H1 (cell line): ENCODE results near the gene LRRC55. TPM values are rescaled to one million over a fixed set of nuclear protein-coding genes. Genes with fewer than 3 reads are reported as not detected.

Experiments
- CTCF ChIA-PET: fragments of 300-600 bp; sonication (Branson Sonifier 250); formaldehyde crosslinking; loops from one replicate; lab custom pipeline; 2021; ENCODE audit not compliant: partially characterized antibody; lab: Charles Lee
- POLR2A ChIA-PET: fragments of 300-600 bp; sonication (Branson Sonifier 250); formaldehyde crosslinking; loops from one replicate; lab custom pipeline; 2021; ENCODE audit warnings: inconsistent platforms; ENCODE audit not compliant: partially characterized antibody; lab: Charles Lee
- DNase-seq, 2 experiments: peaks; one replicate each; pipeline versions ENCODE4 v3.0.0 to v3.0.0-alpha.2; 2010 to 2022; ENCODE audit warnings: low spot score in 2 of 2, low read depth in 1 of 2, mixed read lengths in 1 of 2
- FAIRE-seq: peaks from 2 replicates; lab custom pipeline; 2011; peaks lifted over from hg19 to GRCh38; lab: Jason Lieb, UNC
- H2AFZ ChIP-seq: 2 replicates; pipeline ENCODE4 v1.8.1; 2012; ENCODE audit warnings: low read length, inconsistent platforms
- H2AK5ac ChIP-seq: 2 replicates; pipeline ENCODE4 v1.6.1; 2013; ENCODE audit warnings: low read depth, low read length
- H2BK120ac ChIP-seq: replicated peaks from 2 replicates; pipeline ENCODE3; 2013; ENCODE audit warnings: low read depth, low read length, inconsistent platforms
- H2BK12ac ChIP-seq: 2 replicates; pipeline ENCODE4 v1.6.1; 2013; ENCODE audit warnings: low read depth, low read length
- H2BK15ac ChIP-seq: 2 replicates; pipeline ENCODE4 v1.6.1; 2013; ENCODE audit warnings: low read length
- H2BK20ac ChIP-seq: 2 replicates; pipeline ENCODE4 v1.6.1; 2013; ENCODE audit warnings: low read length
- H2BK5ac ChIP-seq: 2 replicates; pipeline ENCODE4 v1.6.1; 2013; ENCODE audit warnings: low read depth, low read length
- H3K14ac ChIP-seq: 2 replicates; pipeline ENCODE4 v1.6.1; 2013; ENCODE audit warnings: inconsistent platforms; ENCODE audit not compliant: insufficient read length
- H3K18ac ChIP-seq: 2 replicates; pipeline ENCODE4 v1.6.1; 2013; ENCODE audit warnings: low read length; ENCODE audit errors: extremely low read depth
- H3K23ac ChIP-seq: 2 replicates; pipeline ENCODE4 v1.6.1; 2013; ENCODE audit warnings: inconsistent platforms; ENCODE audit not compliant: insufficient read length
- H3K23me2 ChIP-seq: 2 replicates; pipeline ENCODE4 v1.6.1; 2013; ENCODE audit warnings: low read depth, low read length
- H3K27ac ChIP-seq: 2 replicates; pipeline ENCODE4 v1.6.1; 2011; ENCODE audit warnings: low read depth, low read length, inconsistent platforms
- H3K27me3 ChIP-seq, 4 experiments: replicated peaks in 1 of 4; 1 replicate in 1 of 4; 2 replicates in 3 of 4; pipeline versions ENCODE4 v1.6.1 to v1.8.1; 2011 to 2013; ENCODE audit warnings: low read length in 3 of 4, mild to moderate bottlenecking in 3 of 4, inconsistent platforms in 2 of 4, mixed read lengths in 2 of 4, moderate library complexity in 1 of 4; ENCODE audit not compliant: control insufficient read depth in 3 of 4, insufficient read depth in 3 of 4; ENCODE audit errors: extremely low read depth in 1 of 4
- H3K36me3 ChIP-seq, 4 experiments: 2 replicates each; pipeline versions ENCODE4 v1.6.1 to v1.8.1; 2011 to 2013; ENCODE audit warnings: mild to moderate bottlenecking in 4 of 4, low read length in 3 of 4, moderate library complexity in 2 of 4, control low read depth in 1 of 4, inconsistent platforms in 1 of 4; ENCODE audit not compliant: insufficient read depth in 4 of 4, control insufficient read depth in 2 of 4
- H3K4ac ChIP-seq: replicated peaks from 2 replicates; pipeline ENCODE3; 2013; ENCODE audit warnings: low read length, low read depth, mixed read lengths, inconsistent platforms; ENCODE audit not compliant: insufficient read length
- H3K4me1 ChIP-seq, 4 experiments: replicated peaks in 1 of 4; 1 replicate in 1 of 4; 2 replicates in 3 of 4; pipeline versions ENCODE4 v1.6.1 to v1.8.1; 2011 to 2013; ENCODE audit warnings: low read length in 3 of 4, inconsistent platforms in 2 of 4, mixed read lengths in 1 of 4; ENCODE audit not compliant: insufficient read depth in 4 of 4, control insufficient read depth in 3 of 4
- H3K4me2 ChIP-seq, 2 experiments: 2 replicates each; pipeline versions ENCODE4 v1.6.1 to v1.8.1; 2011 to 2013; ENCODE audit warnings: low read depth in 2 of 2, low read length in 2 of 2, control low read depth in 1 of 2, inconsistent platforms in 1 of 2, mild to moderate bottlenecking in 1 of 2; ENCODE audit not compliant: insufficient read depth in 1 of 2
- H3K4me3 ChIP-seq, 4 experiments: fragments of 200-600, 300-600 bp in 1 of 4; sonication (generic), shearing (Covaris generic), sonication (Bioruptor Twin) in 1 of 4; 2 replicates each; pipeline versions ENCODE4 v1.5.1 to v1.8.1; 2011 to 2016; ENCODE audit warnings: low read length in 4 of 4, low read depth in 3 of 4, control low read depth in 2 of 4, inconsistent platforms in 2 of 4, mild to moderate bottlenecking in 2 of 4, mixed read lengths in 1 of 4, moderate library complexity in 1 of 4; ENCODE audit not compliant: insufficient read depth in 2 of 4; ENCODE audit errors: extremely low read depth in 1 of 4
- H3K56ac ChIP-seq: replicated peaks from 2 replicates; pipeline ENCODE3; 2013; ENCODE audit warnings: low read depth, mild to moderate bottlenecking, mixed read lengths, low read length, inconsistent platforms; ENCODE audit not compliant: insufficient read length
- H3K79me1 ChIP-seq: 2 replicates; pipeline ENCODE4 v1.6.1; 2013; ENCODE audit warnings: low read depth, low read length, control low read depth
- H3K79me2 ChIP-seq, 2 experiments: 2 replicates each; pipeline versions ENCODE4 v1.6.1 to v1.8.1; 2012 to 2013; ENCODE audit warnings: low read length in 2 of 2, mild to moderate bottlenecking in 2 of 2, inconsistent platforms in 1 of 2; ENCODE audit not compliant: insufficient read depth in 2 of 2, control insufficient read depth in 1 of 2
- H3K9ac ChIP-seq, 4 experiments: replicated peaks in 1 of 4; 1 replicate in 1 of 4; 2 replicates in 3 of 4; pipeline versions ENCODE4 v1.6.1 to v1.8.1; 2011 to 2013; ENCODE audit warnings: low read depth in 3 of 4, low read length in 3 of 4, control low read depth in 2 of 4, mild to moderate bottlenecking in 2 of 4, moderate library complexity in 2 of 4, inconsistent platforms in 1 of 4; ENCODE audit errors: extremely low read depth in 1 of 4
- H3K9me3 ChIP-seq, 2 experiments: 2 replicates each; pipeline versions ENCODE4 v1.6.1 to v1.8.1; 2012 to 2013; ENCODE audit warnings: mild to moderate bottlenecking in 2 of 2, moderate library complexity in 2 of 2, control low read depth in 1 of 2, inconsistent platforms in 1 of 2, low read depth in 1 of 2, low read length in 1 of 2, mixed read lengths in 1 of 2; ENCODE audit not compliant: insufficient read depth in 2 of 2
- H4K20me1 ChIP-seq, 2 experiments: replicated peaks in 1 of 2; 2 replicates each; pipeline versions ENCODE3 to v1.8.1; 2011 to 2013; ENCODE audit warnings: inconsistent platforms in 2 of 2, low read length in 2 of 2, mild to moderate bottlenecking in 1 of 2; ENCODE audit not compliant: insufficient read depth in 2 of 2, control insufficient read depth in 1 of 2
- H4K5ac ChIP-seq: 2 replicates; pipeline ENCODE4 v1.6.1; 2013; ENCODE audit warnings: low read length, low read depth, mixed read lengths, inconsistent platforms; ENCODE audit not compliant: insufficient read length
- H4K8ac ChIP-seq: 2 replicates; pipeline ENCODE4 v1.8.0; 2013; ENCODE audit warnings: mild to moderate bottlenecking, moderate library complexity, low read length, inconsistent platforms; ENCODE audit not compliant: insufficient read depth; ENCODE audit errors: extremely low read depth
- H4K91ac ChIP-seq: replicated peaks from 2 replicates; pipeline ENCODE3; 2013; ENCODE audit warnings: low read length, mixed read lengths, inconsistent platforms; ENCODE audit not compliant: insufficient read length
- CHD1 ChIP-seq: IDR thresholded peaks from 2 replicates; pipeline ENCODE4 v1.6.1; 2012; ENCODE audit warnings: low read depth, low read length, improper control_type of control experiment
- HDAC2 ChIP-seq, 2 experiments: fragments of 300-600 bp in 1 of 2; sonication (generic) in 1 of 2; IDR thresholded peaks; 2 replicates each; pipeline ENCODE4 v1.6.1; 2011 to 2012; ENCODE audit warnings: low read depth in 2 of 2, low read length in 2 of 2, mild to moderate bottlenecking in 2 of 2, moderate library complexity in 2 of 2, borderline replicate concordance in 1 of 2, inconsistent platforms in 1 of 2
- KDM5A ChIP-seq: fragments of 200-600 bp; IDR thresholded peaks from 2 replicates; pipeline ENCODE4 v1.7.1; 2012; ENCODE audit warnings: mild to moderate bottlenecking, low read length, inconsistent platforms, mixed read lengths
- POU5F1 ChIP-seq: IDR thresholded peaks from 2 replicates; pipeline ENCODE4 v1.6.1; 2011; ENCODE audit warnings: low read depth, mild to moderate bottlenecking, low read length, moderate library complexity
- SP2 ChIP-seq: IDR thresholded peaks from 2 replicates; pipeline ENCODE4 v1.6.1; 2012; ENCODE audit warnings: mild to moderate bottlenecking, low read length, inconsistent platforms
- SP4 ChIP-seq: IDR thresholded peaks from 2 replicates; pipeline ENCODE4 v1.6.1; 2012; ENCODE audit warnings: low read length, inconsistent platforms
- WGBS, 2 experiments: shearing (Covaris generic) in 1 of 2; methylation state at CpG; one replicate each; pipeline versions ENCODE4 v1.1.6 to v1.1.7; 2013 to 2015; ENCODE audit warnings: low lambda C conversion rate in 2 of 2, mixed read lengths in 2 of 2, inconsistent platforms in 1 of 2, low coverage in 1 of 2, missing lambda C conversion rate in 1 of 2; ENCODE audit not compliant: insufficient replicate concordance in 2 of 2, insufficient coverage in 1 of 2, insufficient read length in 1 of 2; ENCODE audit errors: extremely low coverage in 1 of 2, missing lambda C conversion rate in 1 of 2; 5-methylcytosine and 5-hydroxymethylcytosine counted together
- polyA plus RNA-seq, 7 experiments: library from polyadenylated mRNA; depleted of rRNA in 3 of 7; stranded (reverse) in 5 of 7; unstranded in 2 of 7; fragments of >200 nt in 5 of 7; fragments of 200-250 nt in 2 of 7; gene quantifications; 1 replicate in 5 of 7; 2 replicates in 1 of 7; 4 replicates in 1 of 7; pipeline versions ENCODE4 v1.2.1 to v1.2.3, GENCODE V29; 2011 to 2013; ENCODE audit warnings: missing spikeins in 2 of 7, mixed read lengths in 2 of 7
- total RNA-seq: library from RNA; stranded (reverse); fragmentation: NEBNext Ultra II Directional; extraction: Animal tissue kit (Norgen Biotek cat#: 25700); gene quantifications from 2 replicates; pipeline ENCODE4 v1.2.1, GENCODE V29; 2021

The LRRC55 gene
- total and polyA plus RNA-seq, 2 of the 8 experiments (the other 6 are each of a cell fraction or from before 2014, with no cell fraction given) = 0.62 to 1.1 TPM

- Histone ChIP-seq H3K9me3 (no peaks in the 10 kb centered on the region), H4K91ac (no peak overlapping the region), H3K14ac (no peak overlapping the region), H4K8ac (no peak overlapping the region), H2BK120ac (no peak overlapping the region), H3K23ac (no peak overlapping the region), H2AFZ (no peak overlapping the region), H3K79me1 (no peaks in the 10 kb centered on the region), H2BK5ac (no peak overlapping the region), H3K23me2 (no peaks in the 10 kb centered on the region), H3K79me2 (no peaks in the 10 kb centered on the region), H3K4me1 (peaks cover 0 to 3% (median 0%) of the 10 kb centered on the region in 4 experiments; a peak in 2 of 7 replicates), H3K9ac (no peak overlapping the region), H3K56ac (no peak overlapping the region), H3K36me3 (no peaks in the 10 kb centered on the region), H2BK12ac (no peak overlapping the region), H3K4ac (no peak overlapping the region), H2BK20ac (no peak overlapping the region), H3K27me3 (no peaks in the 10 kb centered on the region), H2AK5ac (no peak overlapping the region), H4K20me1 (no peaks in the 10 kb centered on the region), H4K5ac (no peak overlapping the region), H3K4me2 (no peak overlapping the region), H3K27ac (no peak overlapping the region), H3K4me3 (no peak overlapping the region), H2BK15ac (no peak overlapping the region), H3K18ac (no peak overlapping the region)
- FAIRE-seq = no peak
- WGBS, 2 experiments = 80% methylated on average over 1 of the region's 1 CpG; no CpG with 5 or more reads in 1 of the 2 experiments
- TF ChIP-seq CHD1 (no peak), KDM5A (no peak), HDAC2 (IDR thresholded peaks at IDR 0.05; ENCODE audit: borderline replicate concordance in 1 of 2, low read depth in 2 of 2, low read length in 2 of 2) (no peak), SP2 (no peak), SP4 (no peak), POU5F1 (no peak)
- ChIA-PET CTCF (interaction anchor here (0.7 to 1.6 kb wide), 3 partner anchors 27 to 382 kb away, joined by 3 read pairs; no protein-coding TSS in a partner anchor), POLR2A (no interaction called here)
- DNase-seq = no peak
Observed at GRCh38 chr11:57222239-57222638, 40.5 kb downstream of the LRRC55 start.
